ENCODE measurements around the gene TBC1D7. TPM values are rescaled to one million over a fixed set of nuclear protein-coding genes. Genes with fewer than 3 reads are reported as not detected.
A peak's percentile ranks its signal among the peaks of the same experiment; 100 is the strongest.

The TBC1D7 gene
- total RNA-seq: 29.3 and 31.3 TPM in 2 replicates

DNA sequence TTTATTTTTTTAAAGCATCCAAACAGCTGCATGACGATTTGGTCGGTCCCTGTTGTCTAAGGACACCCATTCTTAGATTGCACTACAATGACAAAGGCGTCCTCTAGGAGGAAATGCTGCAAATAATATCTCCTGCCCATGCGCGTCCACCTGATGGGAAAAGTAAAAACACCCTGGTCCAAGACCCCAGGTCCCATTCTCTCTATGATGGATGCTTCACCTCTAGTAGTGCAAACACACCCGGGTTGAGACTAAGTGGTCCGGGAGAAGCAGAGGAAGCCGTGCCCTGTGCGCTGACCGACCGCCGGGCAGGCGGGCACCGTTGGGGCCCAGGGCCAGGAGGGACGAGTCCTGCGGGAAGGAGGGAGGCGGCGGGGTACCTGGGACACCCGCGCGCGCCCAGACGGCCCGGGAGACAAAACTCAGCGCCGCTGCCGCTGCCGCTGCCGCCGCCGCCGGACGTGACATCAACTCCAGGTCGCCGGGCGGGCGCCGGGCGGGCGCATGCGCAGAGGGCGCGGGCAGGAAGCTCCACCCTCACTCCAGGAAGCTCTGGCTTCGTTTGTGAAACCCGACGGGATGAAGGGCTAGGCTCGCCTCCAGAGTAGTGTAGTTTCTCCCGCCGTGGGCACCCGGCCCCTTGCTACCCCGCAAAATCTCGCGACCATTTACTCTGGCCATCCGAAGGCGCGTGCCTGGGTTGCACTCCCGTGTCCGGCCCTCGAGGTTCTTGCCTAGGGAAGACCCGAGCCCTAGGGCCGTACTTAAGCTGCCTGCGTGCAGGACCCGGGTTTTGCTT lies at the start of gene TBC1D7:
TBC1D7 (minus strand) TSS at position 462 of the 799 bp plus-strand sequence. CDS start 1,639 bp downstream, outside the sequence.
- peak; percentile 9 for TF ChIP-seq CTCF (IDR thresholded peaks at IDR 0.05; ENCODE audit: insufficient read depth, low read length, poor library complexity, severe bottlenecking)
- no peaks in the 10 kb centered on the region for H3K27me3 ChIP-seq (ENCODE audit: control insufficient read depth, insufficient read depth, low read length)
- peak; percentile 67 for DNase-seq (ENCODE audit: low read depth)
- H3K36me3 ChIP-seq (ENCODE audit: control insufficient read depth, insufficient read depth, low read length): no peaks in the 10 kb centered on the region
- peak within 1 kb of the TSS; percentile 99 for H3K4me3 ChIP-seq (ENCODE audit: low read depth, low read length)

DNA sequence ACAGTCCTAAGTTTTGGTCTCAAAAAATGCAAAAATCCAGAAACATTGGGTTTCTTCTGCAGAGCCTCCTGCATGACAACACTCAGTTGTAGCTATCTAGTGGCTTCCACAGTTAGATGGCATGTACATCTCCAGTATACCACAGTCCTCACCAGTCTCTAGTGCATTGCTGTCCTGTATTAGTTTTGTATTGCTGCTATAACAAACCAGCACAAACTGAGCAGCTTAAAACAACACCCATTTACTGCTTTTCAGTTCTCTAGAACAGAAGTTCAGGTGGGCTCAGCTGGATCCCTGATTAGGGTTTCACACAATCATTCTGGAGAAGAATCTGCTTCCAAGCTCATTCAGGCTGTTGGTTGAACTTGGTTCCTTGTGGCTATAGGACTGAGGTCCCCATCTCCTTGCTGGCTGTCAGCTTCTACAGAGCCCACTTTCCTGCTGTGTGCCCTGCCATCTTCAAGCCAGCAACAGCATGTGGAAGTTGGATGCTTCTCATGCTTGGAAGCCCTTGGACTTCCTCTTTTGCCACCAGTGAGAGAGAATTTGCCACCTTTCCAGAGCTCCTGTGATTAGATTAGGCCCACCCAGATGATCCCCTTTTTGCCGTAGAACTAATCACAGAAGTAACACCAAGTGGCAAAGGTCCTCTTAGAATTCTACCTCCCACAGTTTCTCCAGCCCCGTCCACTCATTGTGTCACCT lies 48.9 kb upstream of the TBC1D7 start:
- Histone ChIP-seq H3K4me3 (ENCODE audit: low read depth, low read length) (no peak overlapping the region), H3K36me3 (ENCODE audit: control insufficient read depth, insufficient read depth, low read length) (no peaks in the 10 kb centered on the region), H3K27me3 (ENCODE audit: control insufficient read depth, insufficient read depth, low read length) (no peaks in the 10 kb centered on the region)
- TF ChIP-seq CTCF (IDR thresholded peaks at IDR 0.05; ENCODE audit: insufficient read depth, low read length, poor library complexity, severe bottlenecking): no peak
- no peak for DNase-seq (ENCODE audit: low read depth)

GRCh38 chr6:13375360-13375878 lies 47.1 kb upstream of the TBC1D7 start:
- TF ChIP-seq CTCF (IDR thresholded peaks at IDR 0.05; ENCODE audit: insufficient read depth, low read length, poor library complexity, severe bottlenecking): no peak
- Histone ChIP-seq H3K36me3 (ENCODE audit: control insufficient read depth, insufficient read depth, low read length) (no peaks in the 10 kb centered on the region), H3K27me3 (ENCODE audit: control insufficient read depth, insufficient read depth, low read length) (no peaks in the 10 kb centered on the region), H3K4me3 (ENCODE audit: low read depth, low read length) (no peak overlapping the region)
- DNase-seq (ENCODE audit: low read depth): no peak

DNA sequence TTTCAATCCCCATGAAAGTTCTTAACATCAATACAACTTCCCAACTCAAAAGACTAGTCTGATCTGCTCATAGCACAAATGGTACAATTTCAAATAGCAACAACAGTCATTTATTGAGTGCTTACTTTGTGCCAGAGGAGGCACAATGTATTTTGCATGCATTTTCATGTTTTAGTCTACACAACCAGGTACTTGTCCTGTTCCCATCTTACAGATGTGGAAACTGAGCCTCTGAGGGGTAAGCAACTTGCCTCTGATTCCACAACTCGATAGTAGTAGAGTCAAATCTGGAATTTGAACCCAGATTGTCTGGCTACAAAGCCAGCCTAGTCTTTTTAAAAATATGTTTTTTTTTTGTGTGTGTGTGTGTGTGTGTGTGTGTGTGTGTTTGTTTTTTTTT lies 45.6 kb upstream of the TBC1D7 start:
- no peak for DNase-seq (ENCODE audit: low read depth)
- no peak for TF ChIP-seq CTCF (IDR thresholded peaks at IDR 0.05; ENCODE audit: insufficient read depth, low read length, poor library complexity, severe bottlenecking)
- Histone ChIP-seq H3K36me3 (ENCODE audit: control insufficient read depth, insufficient read depth, low read length) (no peaks in the 10 kb centered on the region), H3K27me3 (ENCODE audit: control insufficient read depth, insufficient read depth, low read length) (no peaks in the 10 kb centered on the region), H3K4me3 (ENCODE audit: low read depth, low read length) (no peak overlapping the region)

- Histone ChIP-seq H3K27me3 (ENCODE audit: control insufficient read depth, insufficient read depth, low read length) (no peaks in the 10 kb centered on the region), H3K4me3 (ENCODE audit: low read depth, low read length) (no peak overlapping the region), H3K36me3 (ENCODE audit: control insufficient read depth, insufficient read depth, low read length) (no peaks in the 10 kb centered on the region)
- no peak for TF ChIP-seq CTCF (IDR thresholded peaks at IDR 0.05; ENCODE audit: insufficient read depth, low read length, poor library complexity, severe bottlenecking)
- no peak for DNase-seq (ENCODE audit: low read depth)
Measured at GRCh38 chr6:13373488-13373886, 45.1 kb upstream of the TBC1D7 start.
